Measurements from ENCODE around the gene STOX1. TPM values are rescaled to one million over a fixed set of nuclear protein-coding genes. Genes with fewer than 3 reads are reported as not detected.

STOX1 gene
- total RNA-seq, 1 experiment from 2014 or later = 1.9 TPM

GRCh38 chr10:68795886-68796532 is 31.3 kb upstream of the STOX1 start:
- H3K27ac Mint-ChIP-seq = no peak overlapping the region
- DNase-seq (ENCODE audit: low spot score) = no peak
- no peak for ATAC-seq
- no peaks in the 10 kb centered on the region for H3K9me3 Mint-ChIP-seq
- peaks cover 24% of the 10 kb centered on the region for H3K36me3 Mint-ChIP-seq
- TF ChIP-seq, protein P1, sequence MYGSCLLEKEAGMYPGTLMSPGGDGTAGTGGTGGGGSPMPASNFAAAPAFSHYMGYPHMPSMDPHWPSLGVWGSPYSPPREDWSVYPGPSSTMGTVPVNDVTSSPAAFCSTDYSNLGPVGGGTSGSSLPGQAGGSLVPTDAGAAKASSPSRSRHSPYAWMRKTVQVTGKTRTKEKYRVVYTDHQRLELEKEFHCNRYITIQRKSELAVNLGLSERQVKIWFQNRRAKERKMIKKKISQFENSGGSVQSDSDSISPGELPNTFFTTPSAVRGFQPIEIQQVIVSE (CRISPR knock-in tag; IDR thresholded peaks at IDR 0.05; ENCODE audit: borderline replicate concordance) = no peak
- CTCF ChIA-PET = no interaction called here
- no peaks in the 10 kb centered on the region for H3K4me1 Mint-ChIP-seq
- no peak overlapping the region for H3K4me3 Mint-ChIP-seq
- no peaks in the 10 kb centered on the region for H3K27me3 Mint-ChIP-seq (ENCODE audit: low read depth)
- POLR2A ChIA-PET = no interaction called here

DNA sequence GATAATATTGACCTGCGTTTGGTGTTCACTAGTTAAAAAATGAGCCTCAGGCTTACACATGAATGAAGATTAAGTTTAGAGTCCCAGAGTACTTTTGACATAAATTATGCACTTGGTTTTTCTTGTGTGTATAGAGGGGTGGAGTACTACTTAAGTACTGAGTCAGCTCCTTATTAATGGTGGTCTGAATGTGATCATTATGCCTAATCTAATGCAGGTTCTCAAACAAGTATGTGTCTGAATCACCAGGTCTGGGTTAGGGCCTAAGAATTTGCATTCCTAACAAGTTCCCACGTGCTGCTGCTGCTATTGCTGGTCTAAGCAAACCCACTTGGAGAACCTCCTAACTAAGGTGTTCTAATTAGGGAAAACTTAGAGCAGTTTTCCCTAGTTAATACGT is 30.7 kb upstream of the STOX1 start:
- ATAC-seq = no peak
- ChIA-PET CTCF (no interaction called here), POLR2A (no interaction called here)
- peak overlapping the region; percentile 9; the same call in 1 of the 2 replicates for H3K27ac Mint-ChIP-seq
- H3K9me3 Mint-ChIP-seq = no peaks in the 10 kb centered on the region
- no peaks in the 10 kb centered on the region for H3K4me1 Mint-ChIP-seq
- no peak overlapping the region for H3K4me3 Mint-ChIP-seq
- DNase-seq (ENCODE audit: low spot score) = no peak
- TF ChIP-seq TP53 (CRISPR knock-in tag; IDR thresholded peaks at IDR 0.05) = no peak
- no peak for TF ChIP-seq ZNF138 (CRISPR knock-in tag; conservative IDR thresholded peaks at IDR 0.05)
- TF ChIP-seq, protein P2, sequence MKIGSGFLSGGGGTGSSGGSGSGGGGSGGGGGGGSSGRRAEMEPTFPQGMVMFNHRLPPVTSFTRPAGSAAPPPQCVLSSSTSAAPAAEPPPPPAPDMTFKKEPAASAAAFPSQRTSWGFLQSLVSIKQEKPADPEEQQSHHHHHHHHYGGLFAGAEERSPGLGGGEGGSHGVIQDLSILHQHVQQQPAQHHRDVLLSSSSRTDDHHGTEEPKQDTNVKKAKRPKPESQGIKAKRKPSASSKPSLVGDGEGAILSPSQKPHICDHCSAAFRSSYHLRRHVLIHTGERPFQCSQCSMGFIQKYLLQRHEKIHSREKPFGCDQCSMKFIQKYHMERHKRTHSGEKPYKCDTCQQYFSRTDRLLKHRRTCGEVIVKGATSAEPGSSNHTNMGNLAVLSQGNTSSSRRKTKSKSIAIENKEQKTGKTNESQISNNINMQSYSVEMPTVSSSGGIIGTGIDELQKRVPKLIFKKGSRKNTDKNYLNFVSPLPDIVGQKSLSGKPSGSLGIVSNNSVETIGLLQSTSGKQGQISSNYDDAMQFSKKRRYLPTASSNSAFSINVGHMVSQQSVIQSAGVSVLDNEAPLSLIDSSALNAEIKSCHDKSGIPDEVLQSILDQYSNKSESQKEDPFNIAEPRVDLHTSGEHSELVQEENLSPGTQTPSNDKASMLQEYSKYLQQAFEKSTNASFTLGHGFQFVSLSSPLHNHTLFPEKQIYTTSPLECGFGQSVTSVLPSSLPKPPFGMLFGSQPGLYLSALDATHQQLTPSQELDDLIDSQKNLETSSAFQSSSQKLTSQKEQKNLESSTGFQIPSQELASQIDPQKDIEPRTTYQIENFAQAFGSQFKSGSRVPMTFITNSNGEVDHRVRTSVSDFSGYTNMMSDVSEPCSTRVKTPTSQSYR (CRISPR knock-in tag; IDR thresholded peaks at IDR 0.05) = no peak
- TF ChIP-seq SMAD3 (CRISPR knock-in tag; IDR thresholded peaks at IDR 0.05; ENCODE audit: borderline replicate concordance) = no peak
- no peak for TF ChIP-seq ZBTB21 (CRISPR knock-in tag; IDR thresholded peaks at IDR 0.05; ENCODE audit: borderline replicate concordance)
- TF ChIP-seq, protein P3, sequence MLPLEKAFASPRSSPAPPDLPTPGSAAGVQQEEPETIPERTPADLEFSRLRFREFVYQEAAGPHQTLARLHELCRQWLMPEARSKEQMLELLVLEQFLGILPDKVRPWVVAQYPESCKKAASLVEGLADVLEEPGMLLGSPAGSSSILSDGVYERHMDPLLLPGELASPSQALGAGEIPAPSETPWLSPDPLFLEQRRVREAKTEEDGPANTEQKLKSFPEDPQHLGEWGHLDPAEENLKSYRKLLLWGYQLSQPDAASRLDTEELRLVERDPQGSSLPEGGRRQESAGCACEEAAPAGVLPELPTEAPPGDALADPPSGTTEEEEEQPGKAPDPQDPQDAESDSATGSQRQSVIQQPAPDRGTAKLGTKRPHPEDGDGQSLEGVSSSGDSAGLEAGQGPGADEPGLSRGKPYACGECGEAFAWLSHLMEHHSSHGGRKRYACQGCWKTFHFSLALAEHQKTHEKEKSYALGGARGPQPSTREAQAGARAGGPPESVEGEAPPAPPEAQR (CRISPR knock-in tag; IDR thresholded peaks at IDR 0.05) = no peak
- no peak for TF ChIP-seq NFYB (CRISPR knock-in tag; conservative IDR thresholded peaks at IDR 0.05; ENCODE audit: low read depth)
- H3K27me3 Mint-ChIP-seq (ENCODE audit: low read depth) = no peaks in the 10 kb centered on the region
- H3K36me3 Mint-ChIP-seq = peaks cover 23% of the 10 kb centered on the region

DNA sequence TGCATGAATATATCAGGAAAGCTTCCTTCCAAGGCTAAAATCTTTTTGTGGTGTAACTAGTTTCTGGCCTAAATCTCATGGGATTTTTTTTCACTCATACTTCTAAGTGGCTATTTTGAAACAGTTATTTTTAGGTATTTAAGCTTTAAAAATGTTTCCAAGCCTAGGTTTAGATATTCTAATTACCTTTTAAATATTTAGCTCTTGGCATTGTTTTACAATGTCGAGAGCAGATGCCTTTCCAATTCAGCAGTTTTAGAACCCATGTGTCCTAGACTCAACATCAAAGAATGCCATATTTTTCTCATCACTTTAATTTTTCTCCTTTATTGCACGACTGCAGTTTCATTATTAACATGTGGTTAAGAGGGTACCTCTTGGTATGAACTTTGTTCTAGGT is 27.1 kb upstream of the STOX1 start:
- Mint-ChIP-seq H3K27me3 (ENCODE audit: low read depth) (no peaks in the 10 kb centered on the region), H3K4me3 (no peak overlapping the region), H3K9me3 (no peaks in the 10 kb centered on the region), H3K27ac (no peak overlapping the region), H3K36me3 (peaks cover 14% of the 10 kb centered on the region), H3K4me1 (no peaks in the 10 kb centered on the region)
- ATAC-seq (no peak), DNase-seq (ENCODE audit: low spot score) (no peak)
- ChIA-PET POLR2A (no interaction called here), CTCF (interaction anchor here (1.2 to 1.4 kb wide), 2 partner anchors 27 to 28 kb away, joined by 3 read pairs; partner anchors contain the start of gene STOX1)
- TF ChIP-seq CREM (CRISPR knock-in tag; IDR thresholded peaks at IDR 0.05) (no peak), PRRX2 (CRISPR knock-in tag; IDR thresholded peaks at IDR 0.05) (no peak), MXD4 (CRISPR knock-in tag; IDR thresholded peaks at IDR 0.05; ENCODE audit: borderline replicate concordance) (no peak), CTCF (IDR thresholded peaks at IDR 0.05) (no peak), ZNF425 (CRISPR knock-in tag; conservative IDR thresholded peaks at IDR 0.05) (no peak), TCF7 (CRISPR knock-in tag; IDR thresholded peaks at IDR 0.05; ENCODE audit: low read depth) (no peak)
- TF ChIP-seq, protein P1 (CRISPR knock-in tag; IDR thresholded peaks at IDR 0.05; ENCODE audit: borderline replicate concordance) = no peak
- TF ChIP-seq, protein P4, sequence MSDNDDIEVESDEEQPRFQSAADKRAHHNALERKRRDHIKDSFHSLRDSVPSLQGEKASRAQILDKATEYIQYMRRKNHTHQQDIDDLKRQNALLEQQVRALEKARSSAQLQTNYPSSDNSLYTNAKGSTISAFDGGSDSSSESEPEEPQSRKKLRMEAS (CRISPR knock-in tag; IDR thresholded peaks at IDR 0.05) = no peak
- TF ChIP-seq, protein P5, sequence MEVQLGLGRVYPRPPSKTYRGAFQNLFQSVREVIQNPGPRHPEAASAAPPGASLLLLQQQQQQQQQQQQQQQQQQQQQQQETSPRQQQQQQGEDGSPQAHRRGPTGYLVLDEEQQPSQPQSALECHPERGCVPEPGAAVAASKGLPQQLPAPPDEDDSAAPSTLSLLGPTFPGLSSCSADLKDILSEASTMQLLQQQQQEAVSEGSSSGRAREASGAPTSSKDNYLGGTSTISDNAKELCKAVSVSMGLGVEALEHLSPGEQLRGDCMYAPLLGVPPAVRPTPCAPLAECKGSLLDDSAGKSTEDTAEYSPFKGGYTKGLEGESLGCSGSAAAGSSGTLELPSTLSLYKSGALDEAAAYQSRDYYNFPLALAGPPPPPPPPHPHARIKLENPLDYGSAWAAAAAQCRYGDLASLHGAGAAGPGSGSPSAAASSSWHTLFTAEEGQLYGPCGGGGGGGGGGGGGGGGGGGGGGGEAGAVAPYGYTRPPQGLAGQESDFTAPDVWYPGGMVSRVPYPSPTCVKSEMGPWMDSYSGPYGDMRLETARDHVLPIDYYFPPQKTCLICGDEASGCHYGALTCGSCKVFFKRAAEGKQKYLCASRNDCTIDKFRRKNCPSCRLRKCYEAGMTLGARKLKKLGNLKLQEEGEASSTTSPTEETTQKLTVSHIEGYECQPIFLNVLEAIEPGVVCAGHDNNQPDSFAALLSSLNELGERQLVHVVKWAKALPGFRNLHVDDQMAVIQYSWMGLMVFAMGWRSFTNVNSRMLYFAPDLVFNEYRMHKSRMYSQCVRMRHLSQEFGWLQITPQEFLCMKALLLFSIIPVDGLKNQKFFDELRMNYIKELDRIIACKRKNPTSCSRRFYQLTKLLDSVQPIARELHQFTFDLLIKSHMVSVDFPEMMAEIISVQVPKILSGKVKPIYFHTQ (CRISPR knock-in tag; IDR thresholded peaks at IDR 0.05) = no peak

Measured in WTC11 (cell line).